HG03066 (cell line): Measurements from ENCODE around the gene CFAP70.

Source experiments
- ATAC-seq: cut with Tn5 transposase; IDR thresholded peaks from one replicate; pipeline ENCODE4 v1.9.1; 2021; ENCODE audit warnings: low read depth; ENCODE audit not compliant: unreplicated experiment

CFAP70 gene

GRCh38 chr10:73220989-73221388 is 137.7 kb downstream of the CFAP70 start:
- ATAC-seq: no peak

- ATAC-seq: no peak
Observed at GRCh38 chr10:73219384-73219783, 139.3 kb downstream of the CFAP70 start.

- ATAC-seq: no peak
Observed at GRCh38 chr10:73218431-73219191, 140.1 kb downstream of the CFAP70 start.

DNA sequence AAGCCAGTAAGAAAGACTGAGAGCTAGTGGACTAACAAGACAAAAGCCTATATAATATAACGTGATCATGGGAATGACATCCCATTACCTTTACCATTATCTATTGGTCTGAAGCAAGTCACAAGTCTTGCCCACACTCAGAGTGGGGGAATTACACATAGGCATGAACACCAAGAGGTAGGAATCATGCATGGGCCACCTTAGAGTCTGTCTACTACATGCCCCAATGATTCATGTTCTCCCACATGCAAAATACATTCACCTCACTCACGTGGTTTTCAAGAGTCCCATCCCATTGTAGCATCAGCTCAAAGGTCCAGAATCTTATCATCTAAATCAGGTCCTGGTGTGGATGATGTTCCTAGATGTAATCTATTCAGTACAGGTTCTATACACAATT is 141.0 kb downstream of the CFAP70 start:
- no peak for ATAC-seq

DNA sequence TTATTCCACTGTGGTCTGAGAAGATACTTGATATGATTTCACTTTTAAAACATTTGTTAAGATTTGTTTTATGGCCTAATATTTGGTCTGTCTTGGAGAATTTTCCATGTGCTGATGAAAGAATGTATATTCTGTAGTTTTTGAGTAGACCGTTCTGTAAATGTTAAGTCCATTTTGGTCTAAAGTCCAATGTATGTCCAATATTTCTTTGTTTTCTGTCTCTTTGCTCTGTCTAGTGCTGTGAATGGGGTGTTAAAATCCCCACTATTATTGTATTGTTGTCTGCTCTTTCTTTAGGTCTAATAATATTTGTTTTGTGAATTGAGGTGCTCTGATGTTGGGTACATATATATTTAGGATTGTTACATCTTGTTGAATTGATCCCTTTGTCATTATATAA is 142.9 kb downstream of the CFAP70 start:
- ATAC-seq: no peak

DNA sequence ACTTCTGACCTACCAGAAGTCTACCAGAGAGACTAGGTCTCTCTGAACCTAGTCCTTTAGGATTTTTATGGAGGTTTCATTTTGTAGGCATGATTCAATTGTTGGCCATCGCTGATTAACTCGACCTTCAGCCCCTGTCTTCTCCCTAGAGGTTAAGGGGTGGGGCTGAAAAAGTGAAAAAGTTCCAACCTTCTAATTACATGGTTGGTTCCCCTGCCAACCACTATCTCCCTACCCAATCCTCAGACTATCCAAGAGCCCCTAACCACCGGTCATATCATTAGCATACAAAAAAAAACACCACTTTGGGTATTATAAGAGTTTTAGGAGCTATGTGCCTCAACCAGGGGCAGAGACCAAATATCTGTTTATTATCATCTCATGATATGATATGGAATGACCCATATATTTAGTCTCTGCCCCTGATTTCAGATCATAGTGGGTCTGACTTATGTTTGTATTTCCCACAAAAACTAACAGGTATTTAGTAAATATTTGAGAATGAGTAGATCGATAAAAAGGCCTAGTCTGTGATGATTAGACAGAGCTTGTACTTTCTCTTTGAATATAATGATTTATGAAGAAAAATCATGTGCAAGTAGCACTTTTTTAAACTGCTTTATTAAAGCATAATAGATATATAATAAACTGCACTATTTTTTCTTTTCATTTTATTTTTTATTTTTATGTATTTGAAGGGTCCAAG is 147.4 kb downstream of the CFAP70 start:
- no peak for ATAC-seq

GRCh38 chr10:73210395-73211105 is 148.1 kb downstream of the CFAP70 start:
- no peak for ATAC-seq

DNA sequence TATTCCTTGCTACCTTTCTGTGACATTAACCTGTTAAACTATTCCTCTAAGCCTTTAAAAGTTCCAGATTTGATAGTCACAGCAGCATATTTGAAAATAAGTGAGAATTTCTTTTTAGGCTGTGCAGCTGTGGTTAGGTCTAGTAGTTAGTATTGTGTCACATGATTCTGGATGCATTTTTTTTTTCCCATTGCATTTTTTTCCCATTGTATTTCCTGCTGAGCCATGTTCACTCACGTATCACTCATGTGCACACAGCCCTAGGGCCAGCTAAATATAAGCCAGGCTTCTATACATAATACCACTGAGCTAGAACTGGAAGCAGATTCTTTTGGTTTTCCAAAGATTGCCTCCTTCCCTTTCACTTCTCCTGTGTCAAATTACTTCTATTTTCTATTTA is 149.0 kb downstream of the CFAP70 start:
- no peak for ATAC-seq

- no peak for ATAC-seq
Observed at GRCh38 chr10:73207883-73208282, 150.8 kb downstream of the CFAP70 start.

GRCh38 chr10:73206385-73206784 is 152.3 kb downstream of the CFAP70 start:
- ATAC-seq: no peak

DNA sequence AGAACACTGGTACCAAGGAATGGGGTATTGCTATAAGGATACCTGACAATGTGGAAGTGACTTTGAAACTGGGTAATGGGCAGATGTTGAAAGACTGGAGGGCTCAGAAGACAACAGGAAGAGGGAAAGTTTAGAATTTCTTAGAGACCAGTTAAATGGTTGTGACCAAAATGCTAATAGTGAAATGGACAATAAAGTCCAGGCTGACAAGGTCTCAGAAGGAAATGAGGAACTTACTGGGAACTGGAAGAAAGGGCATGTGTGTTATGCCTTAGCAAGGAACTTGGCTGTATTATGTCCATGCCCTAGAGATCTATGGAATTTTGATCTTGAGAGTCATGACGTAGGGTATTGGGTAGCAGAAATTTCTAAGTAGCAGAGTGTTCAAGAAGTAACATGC is 152.8 kb downstream of the CFAP70 start:
- ATAC-seq: no peak

- no peak for ATAC-seq
Observed at GRCh38 chr10:73205081-73205480, 153.6 kb downstream of the CFAP70 start.
